EL (cell line): ENCODE data around the gene TMTC2.

Experiments
- DNase-seq: peaks from one replicate; pipeline ENCODE4 v3.0.0-alpha.2; 2016

TMTC2 gene

DNA sequence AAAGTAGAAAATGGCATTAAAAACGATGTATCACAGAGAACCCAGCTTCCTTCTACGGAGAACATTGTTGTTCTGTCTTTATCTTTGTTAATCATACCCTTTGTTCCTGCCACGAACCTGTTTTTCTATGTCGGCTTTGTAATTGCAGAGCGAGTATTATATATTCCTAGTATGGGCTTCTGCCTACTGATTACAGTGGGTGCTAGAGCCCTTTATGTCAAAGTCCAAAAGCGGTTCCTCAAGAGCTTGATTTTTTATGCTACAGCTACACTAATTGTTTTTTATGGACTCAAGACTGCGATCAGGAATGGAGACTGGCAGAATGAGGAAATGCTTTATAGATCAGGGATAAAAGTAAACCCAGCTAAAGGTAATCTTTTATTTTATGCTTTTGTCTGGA is 209.6 kb downstream of the TMTC2 start:
- DNase-seq = no peak

DNA sequence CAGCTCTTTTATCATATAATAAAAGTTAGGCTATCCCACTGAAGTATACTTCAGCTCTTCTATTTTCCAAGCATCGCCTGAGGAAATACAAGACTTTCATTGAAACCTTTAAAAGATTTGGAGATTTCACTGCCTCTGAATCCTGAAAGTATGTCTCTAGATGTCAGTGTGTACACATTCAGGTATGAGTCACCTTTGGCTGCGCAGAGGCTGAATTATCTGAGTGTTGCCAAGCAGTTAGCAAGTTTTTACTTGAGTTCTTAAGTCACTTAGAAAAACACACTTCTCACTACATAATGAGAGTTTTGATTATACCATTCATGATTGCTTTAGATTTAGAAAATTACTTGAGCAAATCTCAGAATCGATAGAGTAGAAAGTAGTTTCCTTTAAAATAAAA is 210.3 kb downstream of the TMTC2 start:
- no peak for DNase-seq

- no peak for DNase-seq
These were observed 211.7 kb downstream of the TMTC2 start for GRCh38 chr12:82898441-82898840.

DNA sequence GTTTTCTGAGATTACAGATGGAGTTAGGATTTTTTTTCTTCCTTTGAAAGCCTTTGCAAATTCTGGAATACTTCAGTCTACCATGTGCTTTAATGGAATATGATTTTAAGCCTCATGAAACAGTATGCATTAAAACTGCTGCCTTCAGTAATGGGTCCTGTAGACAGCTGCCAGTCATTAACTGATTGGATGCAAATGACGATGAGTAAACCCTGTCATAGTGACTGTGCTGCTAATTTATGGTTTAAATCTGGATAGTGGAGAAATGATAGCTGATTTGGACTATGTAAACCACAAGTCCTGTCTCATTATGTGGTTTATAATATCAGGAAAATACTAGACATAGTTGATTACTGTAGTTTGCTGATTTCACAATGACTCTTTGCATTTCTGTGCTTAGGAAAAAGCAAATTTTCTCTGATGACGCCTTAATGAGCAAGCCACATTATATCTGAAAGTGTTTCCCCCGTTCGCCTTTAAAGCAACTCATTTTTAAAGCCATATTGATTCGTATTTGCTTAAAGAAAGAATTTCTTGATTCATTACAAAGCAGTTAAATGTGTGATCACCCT is 217.6 kb downstream of the TMTC2 start:
- no peak for DNase-seq

GRCh38 chr12:82910246-82910893 is 223.7 kb downstream of the TMTC2 start:
- DNase-seq = no peak

DNA sequence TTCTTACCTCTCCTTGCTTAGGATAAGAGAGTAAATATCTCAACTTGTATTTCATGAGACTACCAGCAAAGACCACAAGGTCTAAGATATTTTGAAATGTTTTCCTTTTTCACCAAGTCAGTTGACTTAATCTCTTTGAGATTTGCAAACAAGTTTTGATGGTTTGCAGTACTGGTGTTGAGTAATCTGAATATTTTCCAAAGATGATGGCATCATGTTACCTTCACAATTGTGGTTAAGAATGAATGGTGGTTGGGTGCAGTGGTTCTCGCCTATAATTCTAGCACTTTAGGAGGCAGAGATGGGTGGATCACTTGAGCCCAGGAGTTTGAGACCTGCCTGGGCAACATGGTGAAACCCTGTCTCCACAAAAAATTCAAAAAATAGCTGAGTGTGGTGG is 225.7 kb downstream of the TMTC2 start:
- no peak for DNase-seq

GRCh38 chr12:82919388-82920054 is 232.8 kb downstream of the TMTC2 start:
- no peak for DNase-seq

DNA sequence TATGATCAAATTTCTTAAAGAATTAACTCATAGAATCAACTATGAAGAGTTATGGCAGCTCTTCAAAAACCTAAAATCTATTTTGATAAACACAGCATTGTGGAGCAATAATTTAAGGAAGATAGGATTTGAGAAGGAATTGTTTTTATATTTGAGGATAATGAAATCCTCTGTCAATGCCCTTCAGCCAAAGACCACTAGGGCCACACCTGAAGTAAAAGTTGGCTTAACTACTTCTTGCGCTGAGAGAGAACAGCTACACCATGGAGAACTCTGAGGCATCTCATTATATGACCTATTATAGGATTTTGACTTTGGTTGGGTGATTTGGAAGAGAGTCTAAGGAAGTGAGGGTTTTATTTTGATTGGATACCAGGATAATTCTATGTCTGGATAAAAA is 237.2 kb downstream of the TMTC2 start:
- DNase-seq = no peak

DNA sequence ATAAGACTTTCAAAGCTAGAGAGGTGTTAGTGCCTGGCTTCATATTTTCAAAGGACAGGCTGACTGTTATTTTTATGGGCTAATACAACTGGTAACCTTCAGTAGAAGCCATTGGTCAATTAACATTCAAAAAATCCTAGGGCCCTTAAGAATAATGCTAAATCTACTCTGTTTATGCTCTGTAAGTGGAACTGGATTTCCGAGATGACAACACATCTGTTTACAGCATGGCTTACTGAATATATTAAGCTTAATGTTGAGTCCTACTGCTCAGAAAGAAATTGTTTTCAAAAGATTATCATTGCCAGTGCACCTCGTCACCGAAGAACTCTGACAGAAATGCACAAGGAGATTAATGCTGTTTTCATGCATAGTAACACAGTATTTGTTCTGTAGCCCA is 239.9 kb downstream of the TMTC2 start:
- DNase-seq = no peak

DNA sequence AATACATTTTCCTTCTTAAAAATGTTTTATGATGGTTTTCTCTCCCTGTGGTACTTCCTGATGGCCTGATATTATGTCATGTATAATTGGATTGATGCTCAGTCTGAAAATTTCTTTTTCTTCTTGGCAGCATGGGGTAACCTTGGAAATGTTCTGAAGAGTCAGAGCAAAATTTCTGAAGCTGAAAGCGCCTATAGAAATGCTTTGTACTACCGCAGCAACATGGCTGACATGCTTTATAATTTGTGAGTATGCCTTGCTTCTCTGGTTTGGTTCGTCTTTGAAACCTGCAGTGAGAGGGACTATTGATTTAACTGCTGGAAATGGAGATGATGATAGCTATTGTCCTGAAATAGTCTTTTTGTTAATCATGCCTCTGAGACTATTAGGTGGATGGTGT is 243.6 kb downstream of the TMTC2 start:
- no peak for DNase-seq

DNA sequence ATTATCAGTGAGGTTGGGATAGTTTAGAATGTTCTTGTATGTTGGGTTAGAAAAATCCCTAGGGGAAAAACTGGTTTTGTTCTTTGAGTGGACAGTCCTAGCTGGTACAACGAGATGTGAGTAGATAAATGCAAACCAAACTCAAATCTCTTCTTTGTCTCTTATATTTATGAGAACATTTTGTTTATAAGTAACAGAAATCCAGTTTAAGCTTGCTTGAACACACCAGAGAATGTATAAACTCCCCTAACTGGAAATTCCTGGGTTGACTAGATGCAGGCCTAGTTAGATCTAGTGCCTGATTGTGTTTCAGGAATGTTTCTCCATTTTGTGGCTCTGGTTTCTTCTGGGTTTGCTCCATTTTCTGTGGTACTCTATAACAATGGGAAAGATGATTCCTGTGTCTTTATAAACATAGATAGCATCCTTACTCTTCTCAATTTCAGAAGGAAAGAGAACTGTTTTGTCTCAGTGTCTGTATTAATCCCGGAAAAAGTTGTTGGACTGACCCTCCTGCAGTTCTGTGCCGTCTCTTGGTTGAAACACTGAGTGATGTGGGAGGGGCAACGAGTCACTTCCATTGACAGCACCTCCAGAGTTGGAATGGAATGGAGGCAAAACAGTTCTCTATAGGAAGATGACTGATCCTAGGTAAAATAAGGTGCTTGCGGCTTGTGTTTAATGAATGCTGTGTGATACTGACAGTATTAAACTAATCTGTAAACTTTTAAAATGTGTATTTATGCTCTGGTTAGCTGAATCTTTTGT is 244.8 kb downstream of the TMTC2 start:
- DNase-seq = no peak

DNA sequence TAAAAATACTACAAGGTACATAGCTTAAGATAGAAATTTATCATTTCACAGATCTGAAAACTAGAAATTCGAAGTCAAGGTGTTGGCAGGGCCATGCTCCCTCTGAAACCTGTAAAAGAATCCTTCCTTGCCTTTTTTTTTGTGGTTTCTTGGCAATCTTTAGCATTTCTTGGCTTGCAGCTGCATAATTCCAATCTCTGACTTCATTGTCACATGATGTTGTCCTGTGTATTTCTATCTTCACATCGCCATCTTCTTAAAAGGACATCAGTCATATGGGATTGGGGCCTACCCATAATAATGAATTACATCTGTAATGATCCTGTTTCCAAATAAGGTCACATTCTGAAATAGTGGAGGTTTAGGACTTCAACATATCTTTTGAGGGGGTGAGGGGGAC is 250.4 kb downstream of the TMTC2 start:
- no peak for DNase-seq

DNA sequence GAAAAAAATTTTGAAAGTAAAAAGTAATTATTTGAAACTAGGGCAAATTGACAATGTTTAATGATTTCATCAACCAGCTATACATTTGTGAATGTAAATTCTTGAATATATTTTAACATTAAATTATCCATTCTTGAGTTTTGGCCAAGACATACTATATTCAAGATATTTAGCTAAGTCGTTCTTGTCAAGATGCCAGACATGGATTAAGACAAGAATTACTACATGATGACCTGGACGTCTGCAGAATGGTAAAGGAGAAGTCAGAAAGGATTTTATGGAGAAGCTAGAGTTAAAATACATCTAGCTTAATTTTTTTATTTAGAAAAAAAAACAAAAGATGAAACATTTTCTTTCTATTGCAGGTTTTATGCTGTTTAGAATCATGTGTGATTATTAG is 255.8 kb downstream of the TMTC2 start:
- no peak for DNase-seq

DNA sequence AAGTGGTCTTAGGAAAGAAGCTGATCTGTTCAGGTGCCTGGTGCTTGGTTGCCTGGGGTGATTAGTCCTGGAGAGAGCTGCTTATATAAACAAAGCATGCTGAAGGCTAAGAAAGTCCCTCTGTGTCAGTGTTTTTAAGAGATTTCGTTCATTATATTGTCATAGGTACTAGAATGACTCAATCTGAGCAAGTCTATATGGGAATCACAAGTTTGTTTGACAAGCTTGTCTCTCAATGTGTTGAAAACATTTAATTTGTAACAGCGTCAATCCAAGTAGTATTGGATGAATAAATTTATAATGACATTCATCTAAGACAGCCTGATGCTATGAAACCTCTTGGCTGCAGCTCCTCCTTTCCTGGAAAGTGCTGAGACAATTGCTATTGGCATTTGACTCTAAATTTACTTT is 256.3 kb downstream of the TMTC2 start:
- DNase-seq = no peak

GRCh38 chr12:82948491-82948890 is 261.8 kb downstream of the TMTC2 start:
- DNase-seq = no peak

GRCh38 chr12:82950356-82950755 is 263.6 kb downstream of the TMTC2 start:
- DNase-seq = no peak

- no peak for DNase-seq
These were observed 266.2 kb downstream of the TMTC2 start for GRCh38 chr12:82952946-82953345.

DNA sequence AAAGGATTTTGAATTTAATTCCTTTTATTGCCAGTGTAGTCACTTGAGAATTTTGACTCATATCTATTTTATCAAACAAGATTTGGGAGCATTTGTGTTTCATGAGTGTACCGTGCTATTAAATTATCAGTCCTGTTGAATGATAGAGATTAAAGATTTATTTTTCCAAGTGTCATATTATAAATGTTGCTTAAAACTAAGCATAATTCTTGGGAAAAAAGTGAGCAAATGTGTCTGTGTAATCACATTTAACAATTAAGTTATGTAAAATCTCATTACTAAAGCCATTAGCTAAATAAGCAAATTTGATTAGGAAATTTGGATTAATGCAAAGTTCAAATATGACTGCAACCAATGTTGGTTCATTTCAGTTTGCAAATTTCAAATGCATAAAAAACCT is 266.7 kb downstream of the TMTC2 start:
- DNase-seq = no peak

GRCh38 chr12:82954064-82954463 is 267.4 kb downstream of the TMTC2 start:
- no peak for DNase-seq

DNA sequence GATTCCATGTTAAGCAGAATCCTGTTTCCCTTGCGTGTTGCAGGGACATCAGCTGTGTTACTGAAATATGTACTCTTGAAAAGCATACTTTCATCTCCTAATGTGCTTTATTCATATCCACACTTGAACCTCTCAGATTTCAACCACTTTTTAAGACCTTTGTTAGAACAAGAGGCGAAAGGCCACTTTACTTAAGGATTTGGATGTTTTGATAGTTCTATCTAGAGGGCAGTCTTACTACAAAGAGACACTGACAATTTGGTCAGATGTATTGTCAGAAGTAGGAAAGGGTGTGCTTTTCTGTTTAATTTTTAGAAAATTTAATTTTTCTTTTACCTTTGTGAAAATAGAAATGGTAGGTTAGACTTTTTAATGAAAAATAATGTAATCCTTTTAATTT is 267.9 kb downstream of the TMTC2 start:
- DNase-seq = no peak

DNA sequence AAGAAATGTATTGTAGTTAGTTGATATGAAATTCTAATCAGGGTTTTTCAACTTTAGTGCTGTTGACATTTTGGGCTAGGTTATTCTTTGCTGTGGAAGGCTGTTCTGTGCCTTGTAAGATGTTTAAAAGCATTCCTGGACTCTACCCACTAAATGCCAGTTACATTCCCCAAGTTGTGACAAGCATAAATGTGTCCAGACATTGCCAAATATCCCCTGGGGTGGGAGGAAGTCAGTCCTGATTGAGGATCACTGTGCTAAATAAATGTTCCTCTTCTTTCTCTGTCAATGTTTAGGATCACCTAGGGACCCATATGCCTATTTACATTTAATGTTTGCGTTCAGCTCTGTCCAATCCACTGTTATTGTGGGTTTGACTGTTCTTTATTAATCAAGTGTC is 268.3 kb downstream of the TMTC2 start:
- DNase-seq = no peak

DNA sequence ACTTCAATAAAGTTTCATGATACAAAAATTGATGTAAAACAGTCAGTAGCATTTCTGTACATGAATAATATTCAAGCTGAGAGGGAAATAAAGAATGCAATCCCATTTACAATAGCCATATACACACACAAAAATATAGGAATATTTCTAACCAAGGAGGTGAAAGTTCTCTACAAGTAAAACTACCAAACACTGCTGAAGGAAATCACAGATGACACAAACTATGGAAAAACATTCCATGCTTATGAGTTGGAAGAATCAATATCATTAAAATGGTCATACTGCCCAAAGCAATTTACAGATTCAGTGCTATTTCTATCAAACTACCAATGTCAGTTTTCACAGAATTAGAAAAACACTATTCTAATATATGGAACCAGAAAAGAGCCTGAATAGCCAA is 272.3 kb downstream of the TMTC2 start:
- DNase-seq = no peak

- DNase-seq = no peak
These were observed 273.1 kb downstream of the TMTC2 start for GRCh38 chr12:82959821-82960220.

DNA sequence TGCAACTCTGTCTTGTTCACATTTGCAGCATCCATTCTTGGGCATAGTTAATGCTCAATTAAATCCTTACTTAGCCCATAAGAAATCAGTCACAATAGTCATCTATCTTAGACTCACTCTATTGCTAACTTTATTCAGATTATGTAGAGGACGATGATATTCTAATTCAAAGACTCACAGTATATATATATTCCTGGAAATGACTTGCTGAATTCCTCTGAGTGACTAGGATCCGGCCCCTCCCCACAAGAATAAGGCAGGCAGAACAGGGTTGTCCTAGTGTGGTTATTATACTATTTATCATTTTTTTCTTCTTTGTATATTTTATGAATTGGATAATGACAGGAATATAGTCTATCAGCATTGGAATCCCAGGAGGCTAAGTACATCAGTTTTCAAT is 275.1 kb downstream of the TMTC2 start:
- no peak for DNase-seq
